Stimulated activated CD8-positive, alpha-beta memory T cell treated with anti-CD3 and anti-CD28 coated beads, Interleukin-4, amount 100 ng/mL, for 1 hour (primary cell): ENCODE measurements around the gene HDAC4.
"Not testable (repeated sequence)": the region's sequence is repeated elsewhere in the genome, so short reads cannot be mapped to it uniquely, and the experiment has no call there.

Experiments used
- DNase-seq, 2 donors: peaks; one replicate each; pipeline ENCODE4 v3.0.0-alpha.2; 2020; ENCODE audit warnings: low read depth in 2 of 2, low spot score in 1 of 2

Gene HDAC4

DNA sequence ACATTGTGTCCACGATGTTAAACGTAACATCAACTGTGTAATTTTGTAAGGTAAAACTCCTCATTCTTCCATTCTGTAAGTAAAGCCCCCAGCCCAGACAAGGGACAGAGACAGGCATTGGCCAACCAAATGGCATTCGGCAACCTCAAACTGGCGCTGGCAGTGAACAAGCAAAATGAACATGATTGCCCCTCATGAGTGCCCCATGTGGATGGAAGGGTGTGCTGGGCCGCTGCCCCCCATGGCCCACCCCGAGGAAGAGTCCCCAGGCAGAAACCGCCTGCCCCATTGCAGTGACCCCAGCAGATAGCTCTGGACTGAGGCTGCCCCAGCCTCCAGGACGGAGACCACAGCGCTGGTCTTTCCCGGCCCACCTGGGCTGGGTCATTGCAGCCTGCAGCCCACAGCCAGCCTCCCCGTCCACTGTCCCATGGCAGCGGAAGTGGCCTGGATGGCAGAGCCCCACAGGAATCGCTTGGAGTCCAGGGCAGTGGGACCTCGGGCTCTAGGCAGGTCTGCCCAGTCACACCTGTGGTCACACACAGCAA, 220.2 kb downstream of the HDAC4 start:
- no peak for DNase-seq

DNA sequence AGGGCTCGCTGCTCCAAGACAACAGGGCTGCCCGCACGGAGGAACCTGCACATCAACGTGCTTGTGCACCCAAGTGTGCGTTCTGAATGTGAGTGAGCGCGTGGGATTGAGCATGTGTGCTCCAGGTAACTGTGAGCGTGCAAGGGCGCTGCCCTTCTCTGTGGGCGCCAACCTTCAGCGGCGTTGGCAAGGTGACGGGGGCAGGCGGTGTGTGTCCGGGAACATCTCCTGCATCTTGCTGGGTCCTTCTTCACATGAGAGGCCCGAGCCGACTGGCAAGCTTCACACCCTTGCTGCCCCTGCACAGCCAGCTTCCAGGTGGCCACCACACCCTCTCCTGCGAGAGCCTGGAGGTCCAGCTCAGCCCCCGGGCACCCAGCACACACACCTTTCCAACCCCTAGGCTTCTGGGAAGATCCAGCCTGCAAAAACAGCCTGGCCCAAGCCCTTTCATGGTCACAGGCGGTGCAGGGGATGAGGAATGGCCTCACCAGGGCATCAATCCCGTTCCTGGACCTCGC, 220.9 kb downstream of the HDAC4 start:
- DNase-seq: no peak

DNA sequence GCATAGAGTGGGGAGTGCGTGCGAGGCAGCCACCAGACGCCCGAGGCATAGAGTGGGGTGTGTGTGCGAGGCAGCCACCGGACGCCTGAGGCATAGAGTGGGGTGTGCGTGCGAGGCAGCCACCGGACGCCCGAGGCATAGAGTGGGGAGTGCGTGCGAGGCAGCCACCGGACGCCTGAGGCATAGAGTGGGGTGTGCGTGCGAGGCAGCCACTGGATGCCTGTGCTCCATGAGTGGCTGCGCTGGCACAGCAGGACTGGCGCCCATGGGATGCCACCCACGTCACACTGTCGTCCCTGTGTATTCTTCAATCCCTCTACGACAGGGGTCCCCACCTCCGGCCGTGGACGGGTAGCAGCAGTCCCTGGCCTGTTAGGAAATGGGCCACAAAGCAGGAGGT, 221.9 kb downstream of the HDAC4 start:
- no peak for DNase-seq

GRCh38 chr2:239178484-239178883, 222.3 kb downstream of the HDAC4 start:
- no peak for DNase-seq

DNA sequence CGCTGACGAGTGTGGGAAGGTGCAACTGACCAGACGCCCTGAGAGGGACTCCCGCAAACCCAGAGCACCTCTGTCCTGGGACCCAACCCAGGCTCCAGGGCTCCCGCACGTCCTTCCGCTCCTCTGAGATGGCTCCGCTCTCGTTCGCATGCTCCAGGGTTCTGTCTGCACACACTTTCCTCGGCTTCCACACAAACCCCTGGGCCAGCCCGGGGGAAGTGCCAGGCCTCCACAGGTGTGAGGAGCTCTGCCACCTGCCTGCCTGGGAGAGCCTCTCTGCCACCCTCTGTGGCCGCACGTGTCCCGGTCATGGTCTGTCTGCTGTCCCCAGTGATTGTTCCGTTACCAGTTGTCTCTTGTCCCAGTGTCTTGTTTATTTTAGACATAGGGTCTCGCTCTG, 222.9 kb downstream of the HDAC4 start:
- DNase-seq: no peak

DNA sequence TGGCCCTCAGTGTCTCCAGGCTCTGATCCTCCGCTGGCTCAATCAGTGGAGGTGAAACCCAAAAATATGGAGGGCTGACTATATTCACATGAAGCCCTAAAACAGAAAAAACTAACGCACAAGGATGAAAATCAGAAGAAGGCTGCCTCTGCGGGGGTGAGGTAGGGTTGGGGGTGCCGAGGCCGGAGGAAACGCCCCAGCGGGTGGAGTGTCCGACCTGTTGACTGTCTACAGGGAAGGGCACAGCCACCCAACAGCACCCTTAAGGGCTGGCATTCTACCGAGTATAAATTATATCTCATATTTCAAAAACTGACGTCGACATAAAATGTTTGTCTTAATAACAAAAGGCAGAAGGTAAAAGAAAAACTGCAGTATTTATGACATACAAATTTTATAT, 223.5 kb downstream of the HDAC4 start:
- no peak for DNase-seq

DNA sequence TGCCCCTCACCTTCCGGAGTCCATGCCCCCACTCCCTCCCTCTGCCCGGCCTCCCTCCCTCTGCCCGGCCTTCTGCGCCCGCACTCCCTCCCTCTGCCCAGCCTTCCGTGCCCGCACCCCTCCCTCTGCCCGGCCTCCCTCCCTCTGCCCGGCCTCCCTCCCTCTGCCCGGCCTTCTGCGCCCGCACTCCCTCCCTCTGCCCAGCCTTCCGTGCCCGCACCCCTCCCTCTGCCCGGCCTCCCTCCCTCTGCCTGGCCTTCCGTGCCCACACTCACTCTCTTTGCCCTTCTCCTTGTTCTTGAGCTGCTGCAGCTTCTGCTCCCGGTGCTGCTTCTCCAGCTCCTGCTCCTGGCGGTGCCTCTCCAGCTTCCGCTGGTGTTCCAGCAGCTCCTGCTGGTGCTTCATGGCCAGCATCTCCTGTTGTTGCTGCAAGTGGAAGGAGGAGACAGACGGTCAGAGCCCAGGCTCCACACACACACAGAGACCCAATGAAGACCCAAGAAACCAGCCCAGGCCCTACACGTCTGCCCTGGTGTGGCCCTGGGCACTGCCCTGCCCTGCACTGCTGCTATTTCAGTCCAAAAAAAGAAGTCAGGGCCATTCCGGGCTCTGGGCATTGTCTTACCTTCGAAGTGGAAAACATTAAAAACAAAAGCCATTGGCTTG, 224.5 kb downstream of the HDAC4 start:
- not testable (repeated sequence) for DNase-seq

DNA sequence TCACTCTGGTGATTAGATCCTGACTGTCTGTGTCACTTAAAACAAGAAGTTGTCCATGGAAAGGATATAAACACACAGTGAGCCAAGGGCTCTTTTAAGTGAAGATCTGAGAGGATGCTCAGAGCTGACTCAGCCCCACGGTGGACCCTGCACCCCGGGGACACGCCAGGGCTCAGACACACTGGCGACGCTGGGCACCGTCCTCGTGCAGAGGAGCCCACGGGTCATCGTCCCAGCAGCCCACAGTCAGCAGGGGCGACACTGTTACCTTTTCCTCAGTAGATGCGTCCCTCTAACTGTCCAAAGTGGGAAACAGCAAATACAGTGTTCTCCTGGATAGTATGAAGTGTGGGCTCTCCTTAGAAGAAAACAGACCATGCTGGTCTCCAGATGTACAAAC, 225.6 kb downstream of the HDAC4 start:
- DNase-seq: no peak

DNA sequence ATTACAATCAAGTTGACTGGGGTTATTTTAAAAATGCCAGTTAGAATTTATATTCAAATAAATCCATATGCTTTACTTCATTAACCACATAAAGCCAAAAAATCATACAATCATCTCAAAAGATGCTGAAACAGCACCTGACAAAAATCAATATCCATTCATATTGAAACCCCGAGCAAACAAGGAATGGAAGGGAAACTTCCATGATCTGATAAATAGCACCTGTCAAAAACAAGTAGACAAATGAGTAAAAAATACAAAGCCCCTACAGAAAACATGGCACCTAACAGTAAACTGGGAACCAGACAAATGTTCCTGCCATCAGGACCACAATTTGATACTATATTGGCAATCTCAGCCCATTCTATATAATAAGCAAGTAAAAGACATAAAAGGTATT, 227.5 kb downstream of the HDAC4 start:
- no peak for DNase-seq

GRCh38 chr2:239171643-239172042, 229.2 kb downstream of the HDAC4 start:
- no peak for DNase-seq

- no peak for DNase-seq
Measured at GRCh38 chr2:239169311-239170048, 231.3 kb downstream of the HDAC4 start.

DNA sequence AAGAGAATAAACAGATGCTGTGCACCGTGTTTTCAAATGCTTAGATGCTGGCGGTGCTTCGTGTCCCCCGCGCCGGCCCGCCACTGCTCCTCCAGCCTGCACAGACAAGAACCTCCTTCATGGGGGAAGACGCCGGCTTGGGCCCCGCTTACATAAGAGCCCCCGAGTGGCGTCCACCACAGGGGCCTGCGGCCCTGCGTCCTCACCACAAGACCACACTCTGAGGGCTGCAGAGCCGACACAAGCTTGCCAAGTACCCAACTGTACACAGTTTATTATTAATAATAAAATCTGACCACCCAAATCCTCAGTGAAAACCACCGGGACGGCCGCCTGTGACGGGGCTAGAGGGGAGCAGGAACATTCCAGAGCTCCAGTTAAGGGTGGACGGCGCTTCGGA, 232.2 kb downstream of the HDAC4 start:
- DNase-seq: no peak

DNA sequence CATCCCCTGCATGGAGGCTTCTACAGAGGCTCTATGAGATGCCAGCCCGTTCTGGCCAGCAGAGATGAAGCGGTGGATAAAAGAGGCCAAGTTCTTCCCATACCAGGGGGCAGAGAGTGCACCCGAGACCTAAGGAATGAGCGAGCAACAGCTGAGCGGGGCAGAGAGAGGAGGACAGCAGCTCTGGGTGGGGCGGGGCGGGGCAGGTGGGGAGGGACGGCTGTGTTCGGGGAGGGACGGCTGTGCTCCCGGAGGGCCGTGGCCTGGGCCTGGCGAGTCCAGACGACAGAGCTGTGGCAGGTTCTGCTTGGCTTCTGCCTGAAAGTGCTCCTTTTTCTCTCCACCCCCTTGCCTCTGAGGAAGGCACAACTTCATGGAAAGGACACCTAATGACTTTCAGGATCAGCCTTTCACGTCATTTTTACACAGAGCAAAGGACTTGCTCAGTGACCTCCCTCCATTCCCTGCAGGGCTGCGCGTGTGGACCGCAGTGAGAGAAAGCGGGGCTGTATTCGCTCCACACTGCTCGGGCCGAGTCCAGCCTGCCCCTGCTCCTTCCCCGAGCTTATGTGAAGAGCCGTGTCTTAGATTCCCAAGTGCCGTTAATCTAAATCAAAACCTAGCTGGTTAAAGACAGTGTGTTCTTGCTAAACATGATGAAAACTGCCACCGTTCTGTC, 232.9 kb downstream of the HDAC4 start:
- DNase-seq: no peak

- no peak for DNase-seq
Measured at GRCh38 chr2:239167011-239167673, 233.7 kb downstream of the HDAC4 start.

- DNase-seq: no peak
Measured at GRCh38 chr2:239166201-239166834, 234.5 kb downstream of the HDAC4 start.

GRCh38 chr2:239165206-239165831, 235.5 kb downstream of the HDAC4 start:
- DNase-seq: no peak

GRCh38 chr2:239164335-239164871, 236.4 kb downstream of the HDAC4 start:
- no peak for DNase-seq

DNA sequence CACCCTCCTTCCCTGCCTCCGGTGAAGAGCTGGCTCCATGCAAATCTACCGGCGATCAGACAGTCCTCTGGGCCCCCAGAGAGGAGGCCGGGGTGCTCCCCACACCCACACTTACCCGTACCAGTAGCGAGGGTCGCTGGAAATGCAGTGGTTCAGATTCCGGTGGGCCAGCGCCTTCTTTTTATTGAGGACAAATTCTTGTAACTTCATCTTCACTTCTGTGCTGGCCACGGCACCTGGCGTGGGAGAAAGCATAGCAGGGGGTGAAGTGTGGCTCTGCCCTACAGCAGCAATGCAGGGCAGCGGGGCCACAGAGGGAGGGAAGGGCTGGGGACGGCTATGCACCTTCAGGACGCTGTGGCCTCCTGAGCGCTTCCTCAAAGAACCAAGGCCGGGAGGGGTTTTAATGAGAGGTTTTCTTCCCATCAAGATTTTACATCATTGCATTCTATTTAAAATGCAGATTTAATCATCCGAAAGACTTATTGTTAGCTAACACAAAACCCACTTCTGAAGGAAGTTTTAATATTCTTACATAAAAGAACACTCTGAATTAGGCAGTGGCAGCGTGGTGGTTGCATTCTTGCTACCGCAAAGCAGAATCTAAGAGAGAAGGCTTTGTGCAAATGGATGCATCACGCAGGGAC, 237.0 kb downstream of the HDAC4 start:
- no peak for DNase-seq

DNA sequence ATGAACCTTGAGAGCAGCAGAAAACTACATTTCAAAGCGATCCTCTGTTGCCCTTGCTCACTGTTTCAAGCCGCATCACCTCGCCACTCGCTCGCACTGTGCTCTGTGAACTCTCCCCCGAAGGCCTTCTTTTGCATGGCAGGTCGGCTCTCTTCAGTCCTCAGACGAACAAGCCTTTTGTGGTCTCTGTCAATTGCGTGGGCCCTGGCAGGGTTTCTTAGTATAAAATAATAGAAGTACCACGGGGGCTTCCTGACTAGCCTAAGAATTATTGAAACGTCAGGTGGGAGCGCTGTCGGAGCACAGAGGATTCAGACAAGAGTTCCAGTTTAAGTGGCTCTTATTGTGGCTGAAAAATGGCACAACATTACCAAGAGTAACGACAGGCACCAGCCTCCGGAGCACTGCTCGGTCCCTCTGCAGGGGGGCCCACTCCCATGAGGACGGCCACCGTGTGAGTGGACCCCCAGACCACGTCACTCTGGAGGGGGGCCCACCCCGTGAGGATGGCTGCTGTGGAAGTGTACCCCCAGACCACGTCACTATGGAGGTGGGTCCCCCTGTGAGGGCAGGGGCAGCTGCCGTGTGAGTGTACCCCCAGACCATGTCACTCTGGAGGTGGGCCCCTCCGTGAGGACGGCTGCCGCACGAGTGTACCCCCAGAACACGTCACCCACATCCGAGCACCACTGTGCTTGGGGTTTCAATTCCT, 237.7 kb downstream of the HDAC4 start:
- DNase-seq: no peak
